Type B pancreatic cell (in vitro differentiated cells): ENCODE measurements around the gene EHMT1. TPM values are rescaled to one million over a fixed set of nuclear protein-coding genes. Genes with fewer than 3 reads are reported as not detected.

Experiments used
- DNase-seq: peaks from one replicate; pipeline ENCODE4 v3.0.0; 2021; ENCODE audit warnings: mixed read lengths; ENCODE audit not compliant: unreplicated experiment; ENCODE audit errors: extremely low spot score
- H3K27ac Mint-ChIP-seq: 2 replicates; pipeline ENCODE4 v1.8.0; 2021; ENCODE audit warnings: mild to moderate bottlenecking, mixed read lengths
- H3K27me3 Mint-ChIP-seq: 2 replicates; pipeline ENCODE4 v1.8.0; 2021; ENCODE audit warnings: mixed read lengths
- H3K36me3 Mint-ChIP-seq: 2 replicates; pipeline ENCODE4 v1.8.0; 2021; ENCODE audit warnings: mixed read lengths
- H3K4me1 Mint-ChIP-seq: one replicate; pipeline ENCODE4 v1.8.0; 2021; ENCODE audit warnings: mixed read lengths; ENCODE audit not compliant: unreplicated experiment
- H3K4me3 Mint-ChIP-seq: 2 replicates; pipeline ENCODE4 v1.8.0; 2021; ENCODE audit warnings: mild to moderate bottlenecking, mixed read lengths
- H3K9me3 Mint-ChIP-seq: 2 replicates; pipeline ENCODE4 v1.8.0; 2021; ENCODE audit warnings: mixed read lengths
- total RNA-seq: library from RNA; stranded (reverse); gene quantifications from 2 replicates; pipeline ENCODE4 v1.2.1, GENCODE V29; 2021; ENCODE audit warnings: low replicate concordance
- TF ChIP-seq, protein P1 (sequence below): fragments of 200-600 bp; sonication (generic); conservative IDR thresholded peaks from 2 replicates; pipeline ENCODE4 v1.5.0; 2021; ENCODE audit warnings: antibody characterized with exemption, mild to moderate bottlenecking

EHMT1 gene
- total RNA-seq, 1 donor from 2014 or later = 111 TPM

- Mint-ChIP-seq H3K27me3 (no peaks in the 10 kb centered on the region), H3K4me3 (no peak overlapping the region), H3K36me3 (peaks cover 13% of the 10 kb centered on the region), H3K4me1 (peaks cover 59% of the 10 kb centered on the region), H3K9me3 (no peaks in the 10 kb centered on the region), H3K27ac (no peak overlapping the region)
- no peak for DNase-seq
- TF ChIP-seq, protein P1, sequence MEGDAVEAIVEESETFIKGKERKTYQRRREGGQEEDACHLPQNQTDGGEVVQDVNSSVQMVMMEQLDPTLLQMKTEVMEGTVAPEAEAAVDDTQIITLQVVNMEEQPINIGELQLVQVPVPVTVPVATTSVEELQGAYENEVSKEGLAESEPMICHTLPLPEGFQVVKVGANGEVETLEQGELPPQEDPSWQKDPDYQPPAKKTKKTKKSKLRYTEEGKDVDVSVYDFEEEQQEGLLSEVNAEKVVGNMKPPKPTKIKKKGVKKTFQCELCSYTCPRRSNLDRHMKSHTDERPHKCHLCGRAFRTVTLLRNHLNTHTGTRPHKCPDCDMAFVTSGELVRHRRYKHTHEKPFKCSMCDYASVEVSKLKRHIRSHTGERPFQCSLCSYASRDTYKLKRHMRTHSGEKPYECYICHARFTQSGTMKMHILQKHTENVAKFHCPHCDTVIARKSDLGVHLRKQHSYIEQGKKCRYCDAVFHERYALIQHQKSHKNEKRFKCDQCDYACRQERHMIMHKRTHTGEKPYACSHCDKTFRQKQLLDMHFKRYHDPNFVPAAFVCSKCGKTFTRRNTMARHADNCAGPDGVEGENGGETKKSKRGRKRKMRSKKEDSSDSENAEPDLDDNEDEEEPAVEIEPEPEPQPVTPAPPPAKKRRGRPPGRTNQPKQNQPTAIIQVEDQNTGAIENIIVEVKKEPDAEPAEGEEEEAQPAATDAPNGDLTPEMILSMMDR = no peak
These were observed 73.0 kb downstream of the EHMT1 start for GRCh38 chr9:137691646-137692351.

- no peaks in the 10 kb centered on the region for H3K9me3 Mint-ChIP-seq
- DNase-seq = no peak
- H3K27me3 Mint-ChIP-seq = no peaks in the 10 kb centered on the region
- H3K4me1 Mint-ChIP-seq = peaks cover 52% of the 10 kb centered on the region
- peaks cover 13% of the 10 kb centered on the region for H3K36me3 Mint-ChIP-seq
- H3K4me3 Mint-ChIP-seq = no peak overlapping the region
- TF ChIP-seq, protein P1 = no peak
- no peak overlapping the region for H3K27ac Mint-ChIP-seq
These were observed 75.6 kb downstream of the EHMT1 start for GRCh38 chr9:137694236-137694959.

DNA sequence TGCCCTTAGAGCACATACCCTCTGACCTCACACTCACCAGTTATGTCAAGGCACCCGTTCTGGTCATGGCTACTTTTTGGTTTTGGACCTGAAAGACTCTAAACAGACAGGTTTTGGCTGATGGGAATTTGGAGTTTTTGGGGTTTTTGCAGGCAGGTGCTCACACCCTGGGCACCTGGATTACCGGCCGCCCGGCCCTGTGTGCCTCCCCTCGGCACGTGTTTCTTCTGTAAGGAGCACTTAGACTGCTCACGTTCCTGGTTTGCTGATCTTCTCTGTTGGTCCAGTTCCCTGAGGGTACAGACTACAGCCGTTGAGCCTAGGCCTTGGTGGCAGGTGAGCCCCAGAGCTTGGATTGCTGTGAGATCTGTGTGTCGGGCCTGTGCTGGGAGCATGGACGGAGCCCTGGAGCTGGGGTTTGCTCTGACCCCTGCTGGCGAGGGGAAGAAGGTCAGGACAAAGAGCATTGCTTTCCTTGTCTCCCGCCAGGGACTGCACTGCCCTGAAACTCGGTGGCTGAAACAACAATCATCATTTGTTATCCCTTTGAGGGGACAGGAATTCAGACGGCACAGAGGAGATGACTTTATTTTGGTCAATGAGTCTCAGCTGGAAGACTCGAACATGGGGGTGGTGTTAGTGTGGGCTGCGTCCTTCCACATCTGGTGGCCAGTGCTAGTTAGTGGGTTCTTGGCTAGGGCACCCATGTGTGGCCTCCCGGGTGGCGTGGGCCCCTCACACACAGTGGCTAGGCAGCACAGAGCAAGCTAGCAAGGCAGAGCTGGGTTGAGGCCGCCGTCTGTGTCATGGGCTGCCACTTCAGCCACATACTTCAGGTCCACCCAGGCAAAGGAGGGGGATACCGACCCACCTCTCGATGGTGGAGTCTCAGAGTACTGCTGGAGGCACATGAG is 76.4 kb downstream of the EHMT1 start:
- Mint-ChIP-seq H3K27ac (peak overlapping the region; percentile 44), H3K9me3 (no peaks in the 10 kb centered on the region), H3K4me1 (peaks cover 46% of the 10 kb centered on the region), H3K4me3 (no peak overlapping the region), H3K27me3 (no peaks in the 10 kb centered on the region), H3K36me3 (peaks cover 13% of the 10 kb centered on the region)
- TF ChIP-seq, protein P1 = peak; percentile 81
- DNase-seq = no peak

DNA sequence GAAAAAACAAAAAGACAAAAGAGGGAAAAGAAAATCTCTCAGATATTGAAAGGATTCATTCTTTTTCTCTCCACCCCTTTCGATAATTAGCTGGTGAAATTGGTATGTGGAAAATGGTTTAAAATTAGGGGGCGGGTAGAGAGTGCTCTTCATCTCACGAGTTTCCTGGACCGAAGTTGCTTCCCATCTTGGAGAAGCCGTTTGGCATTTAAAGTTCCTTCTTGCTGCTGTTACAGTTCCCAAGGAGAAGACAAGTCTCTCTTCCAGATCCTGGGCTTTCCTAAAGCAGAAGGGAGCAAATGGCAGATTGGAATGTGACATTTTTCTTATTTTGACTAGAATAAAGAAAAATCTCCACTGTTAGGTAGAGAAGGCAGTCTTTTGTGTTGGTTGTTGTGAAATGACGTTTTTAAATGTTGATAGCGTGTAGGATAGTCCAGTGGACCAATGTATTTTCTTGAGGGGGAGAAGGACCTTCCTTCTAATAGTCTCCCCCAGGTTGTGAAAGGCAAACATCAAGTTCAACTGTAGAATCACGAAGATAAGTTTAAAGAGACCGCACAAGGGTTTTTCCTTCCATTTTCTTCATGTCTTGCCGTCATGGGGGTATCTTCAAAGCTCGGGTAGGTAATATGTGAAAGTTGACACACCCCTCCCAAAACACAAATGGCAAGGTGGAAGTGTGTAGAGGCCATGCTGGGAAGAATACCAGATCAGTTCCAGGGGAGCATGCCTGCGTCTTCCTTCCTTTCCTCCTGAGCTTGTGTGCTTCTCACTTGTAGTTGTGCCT is 77.5 kb downstream of the EHMT1 start:
- Mint-ChIP-seq H3K27me3 (no peaks in the 10 kb centered on the region), H3K27ac (no peak overlapping the region), H3K4me3 (no peak overlapping the region), H3K9me3 (no peaks in the 10 kb centered on the region), H3K36me3 (peaks cover 19% of the 10 kb centered on the region), H3K4me1 (peaks cover 37% of the 10 kb centered on the region)
- TF ChIP-seq, protein P1 = no peak
- DNase-seq = no peak

DNA sequence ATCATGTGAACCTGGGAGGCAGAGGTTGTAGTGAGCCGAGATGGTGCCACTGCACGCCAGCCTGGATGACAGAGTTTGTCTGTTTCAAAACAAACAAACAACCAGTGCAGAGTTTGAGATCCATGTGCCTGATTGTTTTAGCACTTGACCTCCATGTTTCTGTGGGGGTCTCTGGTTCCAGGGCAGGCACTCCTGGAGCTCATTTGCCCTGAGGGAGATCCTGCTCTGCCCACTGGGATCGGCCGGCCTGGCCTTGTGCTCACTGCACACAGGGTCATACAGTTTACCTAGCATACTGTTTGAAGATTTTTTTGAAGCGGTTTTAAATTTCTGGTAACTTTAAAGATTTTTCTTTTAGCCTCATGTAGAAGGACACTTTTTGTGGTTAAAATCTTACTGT is 78.4 kb downstream of the EHMT1 start:
- DNase-seq = no peak
- Mint-ChIP-seq H3K27me3 (no peaks in the 10 kb centered on the region), H3K9me3 (no peaks in the 10 kb centered on the region), H3K27ac (no peak overlapping the region), H3K36me3 (peaks cover 21% of the 10 kb centered on the region), H3K4me3 (no peak overlapping the region), H3K4me1 (peaks cover 30% of the 10 kb centered on the region)
- TF ChIP-seq, protein P1 = no peak
